ENCODE data around the gene VTI1A.

The VTI1A gene

DNA sequence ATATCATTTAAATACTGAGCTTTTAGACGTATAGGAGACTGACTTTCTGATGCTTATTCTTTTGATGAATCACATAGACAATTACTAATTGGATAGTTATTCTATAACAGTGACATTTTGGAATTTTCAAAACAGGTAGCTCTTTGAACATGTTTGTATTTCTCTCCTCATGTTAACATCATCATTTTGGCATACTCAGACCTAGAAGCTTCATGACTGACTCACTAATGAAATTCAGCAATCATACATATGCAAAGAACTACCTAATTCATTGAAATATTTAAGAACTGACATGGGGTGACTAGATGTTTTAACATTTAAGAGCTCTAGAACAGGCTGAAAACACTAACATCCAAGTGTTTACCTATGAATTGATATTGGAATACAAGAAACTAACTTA is 192.3 kb downstream of the VTI1A start:
- no peak for DNase-seq (ENCODE audit: low read depth)

DNA sequence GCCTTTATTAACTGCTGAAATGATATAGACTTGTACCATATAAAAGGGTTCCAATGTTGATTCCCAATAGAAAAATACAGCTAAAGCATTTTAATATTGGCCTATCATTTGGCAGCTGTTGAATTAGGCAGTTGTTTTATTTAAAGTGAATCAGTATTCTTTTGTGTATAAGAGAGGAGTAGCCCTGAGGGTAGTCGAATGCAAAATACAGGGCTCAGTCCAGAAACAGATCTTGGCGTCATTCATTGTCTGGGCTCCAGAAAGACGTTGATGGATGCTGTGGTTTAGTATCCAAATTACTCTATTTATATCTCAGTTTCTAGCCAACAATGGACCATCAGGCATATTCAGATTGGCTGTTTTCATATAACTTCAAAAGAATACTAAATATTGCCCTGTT is 193.6 kb downstream of the VTI1A start:
- no peak for DNase-seq (ENCODE audit: low read depth)

DNA sequence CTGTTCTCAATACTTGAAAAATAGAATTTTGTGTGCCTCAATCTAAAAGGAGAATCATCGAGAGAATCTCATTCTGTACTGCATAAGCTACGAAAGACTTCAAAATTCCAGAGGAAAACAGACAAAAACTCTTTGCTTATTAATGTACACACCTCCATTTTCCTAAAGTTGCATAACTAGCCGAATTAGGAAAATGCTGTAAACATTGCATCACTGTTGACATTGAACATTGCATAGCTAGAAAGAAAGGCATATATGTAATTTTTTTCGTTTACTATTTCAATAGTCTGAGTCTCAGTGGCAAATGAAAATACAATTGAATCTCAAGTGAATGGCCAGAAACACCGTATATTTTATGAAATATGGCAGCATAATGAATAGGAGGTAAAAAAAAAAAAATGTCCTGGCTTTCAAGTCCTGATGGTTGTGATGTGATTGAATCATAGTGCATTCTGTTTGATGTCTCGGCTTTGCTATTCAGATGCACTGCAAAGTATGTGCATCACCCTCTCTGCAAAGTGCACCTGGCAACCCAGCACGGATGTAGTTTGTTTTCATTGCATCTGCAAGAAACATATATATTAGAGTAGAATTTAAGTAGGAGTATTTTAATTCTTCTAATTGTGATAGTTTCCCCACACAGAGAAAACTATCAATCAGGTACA is 196.7 kb downstream of the VTI1A start:
- DNase-seq (ENCODE audit: low read depth) = no peak

DNA sequence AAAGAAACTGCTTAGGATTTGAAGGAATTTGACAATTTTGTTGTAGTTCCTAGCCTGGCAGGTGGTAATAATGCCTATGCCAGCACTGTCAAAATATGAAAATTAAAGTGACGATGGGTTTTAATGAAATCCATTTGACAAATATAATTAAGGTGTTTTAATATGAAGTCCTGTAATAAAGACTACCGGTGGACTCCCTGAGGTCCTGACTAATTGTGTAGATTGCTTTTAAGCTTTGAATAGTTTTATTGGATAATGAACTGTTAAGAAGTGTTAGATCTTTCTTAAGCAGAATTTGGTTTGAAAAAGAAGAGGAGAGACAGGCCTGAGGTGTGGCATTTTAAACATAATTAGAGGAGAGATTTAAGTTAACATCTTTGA is 197.2 kb downstream of the VTI1A start:
- DNase-seq (ENCODE audit: low read depth) = no peak

GRCh38 chr10:112649006-112649821 is 202.2 kb downstream of the VTI1A start:
- DNase-seq (ENCODE audit: low read depth) = no peak

GRCh38 chr10:112649822-112650152 is 202.8 kb downstream of the VTI1A start:
- no peak for DNase-seq (ENCODE audit: low read depth)

- DNase-seq (ENCODE audit: low read depth) = no peak
Measured at GRCh38 chr10:112650588-112651030, 203.6 kb downstream of the VTI1A start.

- DNase-seq (ENCODE audit: low read depth) = no peak
Measured at GRCh38 chr10:112653215-112653614, 206.2 kb downstream of the VTI1A start.

GRCh38 chr10:112653851-112654250 is 206.8 kb downstream of the VTI1A start:
- DNase-seq (ENCODE audit: low read depth) = no peak

DNA sequence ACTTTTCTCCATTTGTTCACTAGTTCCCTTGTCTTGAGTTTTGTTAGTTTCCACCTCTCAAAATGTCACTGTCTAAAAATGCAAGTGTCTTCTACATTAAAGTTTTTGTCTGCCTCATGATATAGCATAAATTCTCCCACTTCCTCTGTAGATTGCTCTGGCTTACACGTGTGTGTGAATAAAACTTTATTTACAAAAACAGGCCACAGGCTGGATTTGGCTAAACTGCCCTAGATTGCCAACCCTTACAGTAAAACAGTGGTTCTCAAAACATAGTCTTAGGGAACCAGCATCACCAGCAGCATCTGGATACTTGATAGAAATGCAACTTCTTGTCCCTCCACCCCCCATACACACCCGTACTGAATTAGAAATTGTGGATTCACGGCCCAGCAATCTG is 207.8 kb downstream of the VTI1A start:
- no peak for DNase-seq (ENCODE audit: low read depth)

- DNase-seq (ENCODE audit: low read depth) = no peak
Measured at GRCh38 chr10:112655722-112656121, 208.7 kb downstream of the VTI1A start.

GRCh38 chr10:112658465-112658864 is 211.4 kb downstream of the VTI1A start:
- no peak for DNase-seq (ENCODE audit: low read depth)

DNA sequence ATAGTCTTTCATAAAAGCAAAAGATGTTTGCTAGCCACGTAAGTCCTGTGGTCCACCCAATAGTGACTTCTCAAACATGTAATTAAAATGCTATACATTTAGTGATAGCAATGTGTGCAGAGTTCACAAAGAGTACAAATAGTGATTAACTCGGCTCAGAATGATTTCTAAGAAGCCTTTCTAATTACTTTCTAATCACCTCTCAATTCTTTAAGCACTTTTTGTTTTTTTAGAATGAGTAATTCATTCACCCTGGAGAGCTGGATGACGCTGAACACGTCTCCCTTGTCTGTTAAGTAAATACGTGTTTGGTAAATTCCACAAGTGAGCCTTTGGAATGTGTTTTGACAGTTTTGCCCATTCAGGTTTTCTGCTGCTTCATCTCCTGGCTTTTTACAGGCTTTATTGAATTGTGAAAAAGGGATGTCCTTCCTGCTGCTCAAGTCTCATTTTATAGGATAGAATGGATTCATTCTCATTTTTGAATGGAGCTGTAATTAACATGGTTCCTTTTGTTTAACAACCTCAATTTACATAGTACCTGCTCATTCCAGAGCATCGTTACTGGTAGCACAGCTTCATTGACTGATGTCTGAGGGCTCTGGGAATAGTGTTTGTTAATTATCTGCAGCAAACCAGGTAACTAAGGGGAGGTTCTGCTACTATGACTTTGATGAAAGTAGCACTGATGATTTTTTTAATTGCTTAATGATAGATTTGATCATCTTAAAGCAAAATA is 212.1 kb downstream of the VTI1A start:
- no peak for DNase-seq (ENCODE audit: low read depth)

DNA sequence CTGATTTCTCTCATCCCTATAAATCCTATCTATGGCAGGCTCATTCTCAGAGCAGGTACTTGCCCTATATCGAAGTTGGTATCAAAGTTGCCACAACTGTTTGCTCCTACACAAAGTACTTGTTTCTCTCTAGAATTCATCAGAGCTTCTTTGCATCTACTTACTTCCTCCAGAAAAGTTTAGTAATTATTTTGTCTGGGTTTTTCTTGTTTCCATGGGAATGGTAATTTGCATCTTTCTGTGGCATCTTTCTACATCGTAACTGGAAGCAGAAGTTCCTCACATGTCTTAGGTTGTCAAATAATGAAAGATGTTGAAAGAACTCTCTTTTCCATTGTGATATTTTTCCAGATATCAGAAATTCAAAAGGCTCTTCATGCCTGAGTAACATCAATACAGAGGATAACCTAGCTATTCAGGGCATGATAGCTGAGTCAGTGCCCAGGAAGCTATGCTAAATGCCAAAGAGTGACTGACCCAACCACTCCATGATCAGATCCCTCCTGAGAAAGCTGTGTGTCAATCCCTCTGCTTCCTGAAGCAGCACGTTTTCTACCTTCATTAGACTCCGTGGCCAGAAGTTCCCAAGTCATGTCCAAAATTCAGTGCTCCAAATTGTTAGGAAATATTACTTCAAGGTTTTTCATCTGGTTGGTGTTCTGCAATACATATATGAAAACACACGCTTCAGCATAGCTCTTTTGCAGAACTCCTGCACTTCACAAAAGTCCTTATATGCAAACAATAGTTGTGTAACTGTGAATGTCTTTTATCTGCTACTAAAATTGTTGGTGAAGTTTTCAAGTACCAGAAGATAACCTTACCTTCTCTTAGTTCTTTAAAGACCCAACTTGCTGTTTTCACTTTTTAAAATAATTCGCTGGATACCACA is 216.5 kb downstream of the VTI1A start:
- DNase-seq (ENCODE audit: low read depth) = no peak

GRCh38 chr10:112666094-112666493 is 219.1 kb downstream of the VTI1A start:
- no peak for DNase-seq (ENCODE audit: low read depth)

- DNase-seq (ENCODE audit: low read depth) = no peak
Measured at GRCh38 chr10:112669989-112670388, 223.0 kb downstream of the VTI1A start.

DNA sequence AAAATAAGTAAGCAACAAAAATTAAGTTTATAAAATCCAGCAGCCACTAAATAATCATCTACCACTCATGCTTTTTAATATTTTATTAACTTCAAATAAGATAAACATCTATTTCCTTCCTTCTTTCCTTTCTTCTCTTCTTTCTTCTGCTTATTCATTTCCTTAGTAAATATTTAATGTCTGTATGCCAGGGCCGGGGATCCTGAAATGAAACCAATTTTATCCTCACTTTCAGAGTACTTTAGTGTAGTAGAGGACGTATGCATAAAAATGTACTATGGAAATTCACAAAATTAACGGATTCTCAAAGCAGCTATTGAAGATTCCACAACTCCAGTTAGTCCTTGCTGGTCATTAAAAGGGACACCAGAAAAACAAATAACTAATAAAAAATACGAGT is 224.7 kb downstream of the VTI1A start:
- DNase-seq (ENCODE audit: low read depth) = no peak

DNA sequence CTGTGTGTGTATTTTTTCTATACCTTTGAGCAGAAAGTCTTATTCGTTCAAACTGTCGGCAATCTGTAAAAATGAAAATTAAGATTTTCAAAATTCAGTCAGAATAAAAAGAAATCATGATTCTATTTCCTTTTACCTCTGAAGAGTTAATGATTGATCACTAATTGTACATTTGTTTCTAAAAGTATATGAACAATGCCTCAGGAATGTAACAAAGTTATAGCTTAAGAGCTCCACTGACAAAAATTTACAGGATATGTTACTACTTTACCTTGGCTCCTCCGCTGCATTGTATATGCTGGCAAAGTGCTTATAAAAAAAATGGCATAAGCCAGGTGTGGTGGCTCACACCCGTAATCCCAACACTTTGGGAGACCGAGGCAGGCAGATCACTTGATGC is 225.7 kb downstream of the VTI1A start:
- no peak for DNase-seq (ENCODE audit: low read depth)

- DNase-seq (ENCODE audit: low read depth) = no peak
Measured at GRCh38 chr10:112675560-112676083, 228.6 kb downstream of the VTI1A start.

- no peak for DNase-seq (ENCODE audit: low read depth)
Measured at GRCh38 chr10:112677689-112678088, 230.7 kb downstream of the VTI1A start.

- DNase-seq (ENCODE audit: low read depth) = no peak
Measured at GRCh38 chr10:112678581-112678980, 231.6 kb downstream of the VTI1A start.

DNA sequence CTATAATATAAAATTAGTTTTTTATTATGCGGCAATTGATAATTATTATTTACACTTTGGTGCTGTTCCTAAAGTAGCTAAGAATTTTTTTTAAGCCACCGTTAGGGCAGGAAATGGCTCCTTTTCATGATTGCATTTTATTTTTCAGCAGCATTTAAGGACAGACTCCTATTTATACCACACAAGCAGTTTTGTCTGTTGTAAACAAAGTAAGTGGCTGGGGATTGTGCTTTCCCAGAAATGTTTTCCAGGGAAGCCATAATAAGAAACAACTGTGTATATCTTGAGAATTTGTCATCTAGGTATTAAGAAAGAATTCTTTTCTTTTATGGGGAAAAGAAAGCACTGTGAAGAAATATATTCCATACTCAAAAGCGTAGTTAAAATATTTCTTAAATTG is 232.0 kb downstream of the VTI1A start:
- DNase-seq (ENCODE audit: low read depth) = no peak

All from stimulated activated CD4-positive, alpha-beta T cell treated with anti-CD3 and anti-CD28 coated beads, Interleukin-2, amount 100 ng/mL, for 4 hours (primary cell).